ENCODE results near the gene CCDC12. TPM values are rescaled to one million over a fixed set of nuclear protein-coding genes. Genes with fewer than 3 reads are reported as not detected.
A peak's percentile ranks its signal among the peaks of the same experiment; 100 is the strongest.

The CCDC12 gene
- total and polyA plus RNA-seq, 3 experiments from 2014 or later = 56.4 to 114 (median 59.8) TPM

GRCh38 chr3:46947981-46948791 is 28.4 kb downstream of the CCDC12 start:
- H3K4me3 ChIP-seq (ENCODE audit: low read length) = peak overlapping the region; percentile 20

GRCh38 chr3:46947546-46947901 is 29.0 kb downstream of the CCDC12 start:
- H3K4me1 Mint-ChIP-seq = peaks cover 82 to 95% (median 91%) of the 10 kb centered on the region in 3 donors
- peak overlapping the region; percentile 53 to 88 (median 79) for H3K4me3 Mint-ChIP-seq
- H3K9me3 ChIP-seq (ENCODE audit: low read length) = no peaks in the 10 kb centered on the region
- peak overlapping the region; percentile 20 for H3K4me3 ChIP-seq (ENCODE audit: low read length)
- CTCF ChIA-PET = interaction anchor here (1.0 to 2.0 kb wide), 6 partner anchors 11 to 376 kb away, joined by 3 to 8 read pairs (median 5); partner anchors contain the start of gene NBEAL2
- peak overlapping the region; percentile 86 to 100 (median 98) for H3K27ac Mint-ChIP-seq
- H3K4me1 ChIP-seq (ENCODE audit: insufficient read depth, low read length) = peaks cover 93% of the 10 kb centered on the region
- POLR2A ChIA-PET = interaction anchor here (1.1 to 2.8 kb wide), 7 partner anchors 10 to 64 kb away, joined by 3 to 16 read pairs (median 4); partner anchors contain the start of genes CCDC12 and NBEAL2
- no peaks in the 10 kb centered on the region for H3K36me3 ChIP-seq (ENCODE audit: insufficient read depth, low read length)
- H3K27me3 Mint-ChIP-seq = no peaks in the 10 kb centered on the region
- H3K9me3 Mint-ChIP-seq = no peaks in the 10 kb centered on the region
- no peaks in the 10 kb centered on the region for H3K27me3 ChIP-seq (ENCODE audit: insufficient read depth, low read length, poor library complexity, severe bottlenecking)
- no peak for DNase-seq
- H3K27ac ChIP-seq (ENCODE audit: low read depth, low read length) = peak overlapping the region; percentile 76
- H3K36me3 Mint-ChIP-seq = peaks cover 0 to 22% (median 0%) of the 10 kb centered on the region in 3 donors

More at GRCh38 chr3:46947981-46948791, 28.4 kb downstream of the CCDC12 start:
- Histone ChIP-seq H3K27ac (ENCODE audit: low read depth, low read length) (peak overlapping the region; percentile 76), H3K9me3 (ENCODE audit: low read length) (no peaks in the 10 kb centered on the region), H3K27me3 (ENCODE audit: insufficient read depth, low read length, poor library complexity, severe bottlenecking) (no peaks in the 10 kb centered on the region), H3K36me3 (ENCODE audit: insufficient read depth, low read length) (no peaks in the 10 kb centered on the region), H3K4me1 (ENCODE audit: insufficient read depth, low read length) (peaks cover 96% of the 10 kb centered on the region)
- POLR2A ChIA-PET = interaction anchor here (1.1 to 2.8 kb wide), 7 partner anchors 9 to 63 kb away, joined by 3 to 16 read pairs (median 4); partner anchors contain the start of genes CCDC12 and NBEAL2
- Mint-ChIP-seq H3K9me3 (no peaks in the 10 kb centered on the region), H3K27me3 (no peaks in the 10 kb centered on the region), H3K27ac (peak overlapping the region; percentile 86 to 100 (median 98)), H3K4me1 (peaks cover 82 to 95% (median 93%) of the 10 kb centered on the region in 3 donors), H3K4me3 (peak overlapping the region; percentile 45 to 86 (median 79)), H3K36me3 (peaks cover 0 to 17% (median 0%) of the 10 kb centered on the region in 3 donors)
- DNase-seq = peak; percentile 26 to 89 (median 78)
- CTCF ChIA-PET = interaction anchor here (0.8 to 2.0 kb wide), 6 partner anchors 10 to 50 kb away, joined by 3 to 8 read pairs (median 4); partner anchors contain the start of genes CCDC12 and NBEAL2

DNA sequence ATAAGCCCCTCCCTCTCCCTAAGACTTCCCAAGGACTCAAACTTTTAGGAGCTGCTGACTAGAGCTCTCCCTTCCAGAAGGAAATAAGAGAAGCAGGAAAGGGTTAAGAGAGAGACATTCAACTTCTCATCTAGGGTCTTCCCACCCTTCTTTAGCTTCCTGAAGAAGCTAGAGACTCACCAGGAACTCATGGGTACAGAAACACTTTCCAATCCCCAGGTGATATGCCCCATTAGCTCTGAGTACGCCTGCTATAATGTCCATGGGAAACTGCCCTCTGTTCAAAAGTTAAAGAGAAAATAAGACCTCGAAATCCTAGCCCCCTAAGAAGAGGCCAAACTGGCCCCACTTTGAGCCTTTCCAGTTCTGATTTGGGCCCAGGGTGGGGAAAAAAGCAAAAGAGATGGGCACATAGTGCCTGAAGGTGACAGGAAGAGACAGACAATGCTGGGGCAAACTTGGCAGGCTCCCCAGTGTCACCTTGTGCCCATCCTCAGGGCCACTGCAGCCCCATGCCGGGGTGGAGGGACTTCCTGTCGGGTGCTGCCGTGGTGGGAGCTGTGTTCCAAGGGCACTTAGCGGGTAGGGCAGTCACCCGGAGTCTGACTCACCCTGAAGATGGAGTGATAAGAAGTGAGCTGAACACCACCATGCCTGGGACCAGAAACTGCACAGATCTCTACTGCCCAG is 29.5 kb downstream of the CCDC12 start:
- peaks cover 0 to 27% (median 0%) of the 10 kb centered on the region in 3 donors for H3K36me3 Mint-ChIP-seq
- H3K27me3 Mint-ChIP-seq = no peaks in the 10 kb centered on the region
- CTCF ChIA-PET = interaction anchor here (1.0 to 2.0 kb wide), 8 partner anchors 11 to 377 kb away, joined by 3 to 8 read pairs (median 4); partner anchors contain the start of gene NBEAL2
- no peaks in the 10 kb centered on the region for H3K9me3 Mint-ChIP-seq
- POLR2A ChIA-PET = interaction anchor here (1.1 to 2.8 kb wide), 6 partner anchors 12 to 65 kb away, joined by 3 to 16 read pairs (median 5); partner anchors contain the start of genes CCDC12 and NBEAL2
- H3K4me3 ChIP-seq (ENCODE audit: low read length) = peak overlapping the region; percentile 20
- DNase-seq = peak; percentile 34 to 88 (median 77)
- H3K36me3 ChIP-seq (ENCODE audit: insufficient read depth, low read length) = no peaks in the 10 kb centered on the region
- H3K27me3 ChIP-seq (ENCODE audit: insufficient read depth, low read length, poor library complexity, severe bottlenecking) = no peaks in the 10 kb centered on the region
- peaks cover 90% of the 10 kb centered on the region for H3K4me1 ChIP-seq (ENCODE audit: insufficient read depth, low read length)
- H3K4me3 Mint-ChIP-seq = peak overlapping the region; percentile 53 to 88 (median 79)
- H3K27ac ChIP-seq (ENCODE audit: low read depth, low read length) = peak overlapping the region; percentile 76
- H3K4me1 Mint-ChIP-seq = peaks cover 82 to 95% (median 91%) of the 10 kb centered on the region in 3 donors
- no peaks in the 10 kb centered on the region for H3K9me3 ChIP-seq (ENCODE audit: low read length)
- peak overlapping the region; percentile 86 to 100 (median 98) for H3K27ac Mint-ChIP-seq

DNA sequence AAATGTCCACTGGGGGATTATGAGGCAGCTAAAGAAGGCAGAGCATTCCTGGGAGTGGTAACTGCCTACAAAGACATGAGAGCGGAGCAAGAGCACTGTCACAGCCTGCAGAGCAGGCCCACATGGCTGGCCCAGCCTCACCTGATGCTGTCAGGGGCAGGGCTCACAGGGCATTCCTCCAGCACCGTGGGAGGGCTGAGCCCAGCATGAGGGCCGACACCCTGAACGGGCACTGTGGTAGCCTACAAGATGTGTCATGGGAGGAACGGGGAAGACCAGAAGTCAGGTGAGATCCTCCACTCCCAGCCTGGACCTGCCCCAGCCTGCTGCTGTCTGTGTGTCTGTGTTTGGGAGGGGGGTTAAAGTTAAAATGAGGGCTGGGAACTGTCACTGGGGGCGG is 30.1 kb downstream of the CCDC12 start:
- CTCF ChIA-PET = interaction anchor here (1.0 to 2.0 kb wide), 6 partner anchors 12 to 377 kb away, joined by 3 to 7 read pairs (median 3); partner anchors contain the start of gene NBEAL2
- H3K9me3 Mint-ChIP-seq = no peaks in the 10 kb centered on the region
- POLR2A ChIA-PET = interaction anchor here (0.6 to 2.8 kb wide), 6 partner anchors 12 to 218 kb away, joined by 3 to 16 read pairs (median 5); partner anchors contain the start of genes CCDC12, NBEAL2 and SETD2
- H3K27ac Mint-ChIP-seq = peak overlapping the region; percentile 86 to 100 (median 98)
- Histone ChIP-seq H3K27ac (ENCODE audit: low read depth, low read length) (peak overlapping the region; percentile 76), H3K36me3 (ENCODE audit: insufficient read depth, low read length) (no peaks in the 10 kb centered on the region), H3K27me3 (ENCODE audit: insufficient read depth, low read length, poor library complexity, severe bottlenecking) (no peaks in the 10 kb centered on the region), H3K9me3 (ENCODE audit: low read length) (no peaks in the 10 kb centered on the region), H3K4me1 (ENCODE audit: insufficient read depth, low read length) (peaks cover 87% of the 10 kb centered on the region), H3K4me3 (ENCODE audit: low read length) (no peak overlapping the region)
- peak overlapping the region; percentile 11 to 88 (median 68) for H3K4me3 Mint-ChIP-seq
- H3K36me3 Mint-ChIP-seq = peaks cover 0 to 31% (median 0%) of the 10 kb centered on the region in 3 donors
- DNase-seq = peak in 1 of 5 donors; percentile 35
- H3K27me3 Mint-ChIP-seq = no peaks in the 10 kb centered on the region
- peaks cover 82 to 96% (median 93%) of the 10 kb centered on the region in 3 donors for H3K4me1 Mint-ChIP-seq

DNA sequence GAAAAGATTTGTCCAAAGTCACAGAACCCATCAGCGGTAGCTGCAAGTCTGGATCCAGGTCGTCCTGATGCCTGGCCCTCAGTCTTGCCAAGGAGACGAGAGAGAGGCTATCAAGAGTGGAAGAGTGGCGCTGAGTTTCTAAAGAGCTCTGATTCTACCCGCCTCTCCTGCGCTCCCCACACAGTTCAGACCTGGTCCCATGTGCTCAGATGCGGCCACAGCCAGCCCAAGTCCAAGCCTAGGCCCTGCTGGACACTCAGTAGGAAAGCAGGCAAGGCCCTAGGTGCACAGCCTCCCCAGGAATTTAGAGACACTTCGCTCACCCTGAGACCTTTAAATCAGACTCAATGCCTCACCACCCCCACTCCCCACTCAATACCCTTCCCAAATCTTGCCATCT is 32.4 kb downstream of the CCDC12 start:
- H3K27me3 ChIP-seq (ENCODE audit: insufficient read depth, low read length, poor library complexity, severe bottlenecking) = no peaks in the 10 kb centered on the region
- Mint-ChIP-seq H3K4me1 (peaks cover 83 to 94% (median 93%) of the 10 kb centered on the region in 3 donors), H3K27ac (peak overlapping the region; percentile 8 to 100 (median 96)), H3K27me3 (no peaks in the 10 kb centered on the region), H3K36me3 (peaks cover 4 to 45% (median 10%) of the 10 kb centered on the region in 3 donors), H3K4me3 (peak overlapping the region in 2 of 7 donors; percentile 43 to 69), H3K9me3 (no peaks in the 10 kb centered on the region)
- H3K27ac ChIP-seq (ENCODE audit: low read depth, low read length) = no peak overlapping the region
- DNase-seq = peak in 1 of 5 donors; percentile 1
- no peak overlapping the region for H3K4me3 ChIP-seq (ENCODE audit: low read length)
- peaks cover 66% of the 10 kb centered on the region for H3K4me1 ChIP-seq (ENCODE audit: insufficient read depth, low read length)
- POLR2A ChIA-PET = no interaction called here
- H3K36me3 ChIP-seq (ENCODE audit: insufficient read depth, low read length) = peaks cover 10% of the 10 kb centered on the region
- H3K9me3 ChIP-seq (ENCODE audit: low read length) = no peaks in the 10 kb centered on the region
- CTCF ChIA-PET = interaction anchor here (1.9 kb wide), 1 partner anchor 9 kb away, joined by 6 read pairs; no protein-coding TSS in a partner anchor

DNA sequence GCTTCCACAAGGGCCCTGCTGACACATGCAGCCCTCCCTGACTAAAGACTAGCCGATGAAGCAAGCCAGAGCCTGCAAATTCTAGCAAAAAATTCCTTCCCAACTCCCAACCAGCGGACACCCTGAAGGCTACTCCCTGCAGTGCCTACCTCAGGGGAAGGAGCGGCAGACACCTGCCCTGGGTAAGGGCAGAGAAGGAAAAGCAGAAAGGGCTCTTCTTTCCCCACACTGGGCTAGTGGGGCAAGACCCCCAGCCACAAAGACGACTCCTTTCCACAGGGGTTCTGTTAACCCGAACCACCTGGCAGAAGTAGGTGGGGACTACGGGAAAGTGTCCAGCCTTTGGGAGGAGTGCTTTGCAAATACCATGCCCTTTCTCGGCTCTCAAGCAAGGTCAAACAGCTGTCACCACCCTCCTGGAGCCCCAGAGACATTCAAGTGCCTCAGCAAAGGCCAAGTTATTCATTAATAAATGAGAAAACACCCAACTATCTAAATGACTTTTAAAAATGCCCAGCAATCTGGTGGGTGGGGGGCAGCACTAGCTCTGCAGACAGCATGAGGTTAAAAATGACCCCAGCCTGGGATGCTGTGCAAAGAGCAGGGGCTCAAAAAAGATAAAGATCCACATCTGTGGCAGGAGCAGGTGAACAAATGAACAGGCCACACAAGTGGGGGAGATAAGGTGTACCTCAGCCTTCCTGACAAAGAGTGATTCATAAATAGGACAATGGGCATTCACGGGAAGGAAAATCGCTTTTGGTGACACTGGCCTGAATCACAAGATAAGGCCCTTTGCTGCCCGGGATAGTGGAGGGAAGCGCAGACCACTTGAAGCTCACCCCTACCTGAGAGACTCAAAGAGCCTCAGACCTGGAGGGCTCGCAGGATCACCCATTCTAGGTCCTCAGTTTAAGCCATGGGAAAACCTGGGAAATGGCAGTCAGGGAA is 33.0 kb downstream of the CCDC12 start:
- no peaks in the 10 kb centered on the region for H3K9me3 ChIP-seq (ENCODE audit: low read length)
- no peaks in the 10 kb centered on the region for H3K9me3 Mint-ChIP-seq
- DNase-seq = peak in 1 of 5 donors; percentile 25
- H3K4me3 ChIP-seq (ENCODE audit: low read length) = no peak overlapping the region
- H3K27ac Mint-ChIP-seq = peak overlapping the region in 7 of 8 donors; percentile 2 to 100 (median 57)
- peaks cover 81 to 93% (median 92%) of the 10 kb centered on the region in 3 donors for H3K4me1 Mint-ChIP-seq
- peaks cover 11% of the 10 kb centered on the region for H3K36me3 ChIP-seq (ENCODE audit: insufficient read depth, low read length)
- H3K27me3 Mint-ChIP-seq = no peaks in the 10 kb centered on the region
- H3K27me3 ChIP-seq (ENCODE audit: insufficient read depth, low read length, poor library complexity, severe bottlenecking) = no peaks in the 10 kb centered on the region
- no peak overlapping the region for H3K27ac ChIP-seq (ENCODE audit: low read depth, low read length)
- H3K4me1 ChIP-seq (ENCODE audit: insufficient read depth, low read length) = peaks cover 59% of the 10 kb centered on the region
- H3K36me3 Mint-ChIP-seq = peaks cover 9 to 52% (median 15%) of the 10 kb centered on the region in 3 donors
- no peak overlapping the region for H3K4me3 Mint-ChIP-seq
- ChIA-PET POLR2A (no interaction called here), CTCF (interaction anchor here (1.9 kb wide), 1 partner anchor 9 kb away, joined by 6 read pairs; no protein-coding TSS in a partner anchor)

All from CD8-positive, alpha-beta memory T cell (primary cell).